ENCODE results near the gene CCDC107.

CCDC107 gene

DNA sequence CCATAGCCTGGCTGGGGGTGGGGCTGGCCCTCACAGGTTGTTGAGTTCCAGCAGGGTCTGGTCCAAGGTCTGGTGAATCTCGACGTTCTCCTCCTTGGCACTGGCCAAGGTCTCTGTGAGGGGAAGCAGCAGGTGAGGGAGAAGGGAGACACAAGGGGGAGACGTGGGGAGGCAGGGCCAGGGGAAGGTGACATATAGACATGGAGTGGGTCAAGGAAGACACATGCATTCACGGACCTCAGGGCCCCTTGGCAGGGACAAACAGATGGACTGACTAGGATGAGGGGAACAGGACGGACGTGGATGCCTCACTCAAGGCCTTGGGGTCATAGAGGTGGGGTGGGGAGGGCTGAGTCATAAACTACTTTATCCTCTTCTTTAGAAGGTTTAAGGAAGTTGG, 24.0 kb downstream of the CCDC107 start:
- no peak for DNase-seq (ENCODE audit: low read depth in 2 of 3, low spot score in 2 of 3)

DNA sequence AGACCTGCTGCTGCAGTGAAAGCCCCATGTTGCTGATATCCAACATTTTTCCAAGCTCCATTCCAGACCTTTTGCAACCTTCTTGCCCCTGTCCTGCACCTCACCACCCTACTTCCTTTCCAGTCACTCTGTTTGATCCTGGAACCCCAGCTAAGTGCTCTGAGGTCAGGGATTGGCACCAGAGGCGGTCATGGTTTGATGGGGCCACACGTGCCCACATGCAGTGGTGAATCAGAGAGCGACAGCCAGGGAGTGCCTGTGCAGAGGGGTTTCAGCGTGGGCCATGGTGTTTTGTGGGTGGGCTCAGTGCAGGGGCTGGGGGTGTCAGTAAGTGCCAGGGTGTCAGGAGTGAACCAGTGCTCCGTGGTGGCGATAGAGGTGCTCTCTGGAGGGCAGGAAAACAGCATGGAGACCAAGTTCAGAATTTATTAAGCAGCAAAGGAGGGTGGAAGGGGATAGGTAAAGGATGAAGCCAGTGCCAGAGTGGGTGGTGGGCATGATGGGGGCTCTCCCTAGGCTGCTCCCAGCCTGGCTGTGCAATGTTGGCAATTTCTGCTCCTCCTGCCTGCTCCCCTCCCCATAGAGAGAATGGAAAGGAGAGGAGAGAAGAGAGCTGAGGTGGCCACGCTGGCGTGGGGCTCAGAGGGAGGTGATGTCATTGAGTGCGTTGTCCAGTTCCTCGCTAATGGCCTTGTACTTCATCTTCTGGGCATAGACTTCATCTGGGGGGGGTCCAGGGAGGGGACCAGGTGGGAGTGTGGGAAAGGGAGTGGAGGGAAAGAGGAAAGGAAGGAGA, 24.6 kb downstream of the CCDC107 start:
- no peak for DNase-seq (ENCODE audit: low read depth in 2 of 3, low spot score in 2 of 3)

DNA sequence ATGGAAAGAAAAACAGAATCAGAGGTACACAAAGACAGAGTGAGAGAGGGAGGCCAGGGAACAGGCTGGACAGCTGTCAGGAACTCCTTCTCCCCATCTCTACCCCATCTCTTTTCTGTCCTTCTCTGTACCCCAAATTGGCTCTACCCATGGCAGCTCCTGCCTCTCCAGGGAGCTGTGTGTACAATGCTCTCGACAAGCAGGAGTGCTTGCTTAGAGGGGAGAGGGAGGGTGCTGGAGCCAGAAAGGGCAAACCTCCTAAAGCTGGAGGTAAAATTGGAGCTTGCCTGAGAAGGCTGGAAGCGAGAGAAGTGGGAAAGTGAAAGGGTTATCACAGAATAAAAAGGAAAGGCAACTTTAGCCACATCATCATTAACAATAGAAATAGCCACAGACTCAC, 25.2 kb downstream of the CCDC107 start:
- no peak for DNase-seq (ENCODE audit: low read depth in 2 of 3, low spot score in 2 of 3)

DNA sequence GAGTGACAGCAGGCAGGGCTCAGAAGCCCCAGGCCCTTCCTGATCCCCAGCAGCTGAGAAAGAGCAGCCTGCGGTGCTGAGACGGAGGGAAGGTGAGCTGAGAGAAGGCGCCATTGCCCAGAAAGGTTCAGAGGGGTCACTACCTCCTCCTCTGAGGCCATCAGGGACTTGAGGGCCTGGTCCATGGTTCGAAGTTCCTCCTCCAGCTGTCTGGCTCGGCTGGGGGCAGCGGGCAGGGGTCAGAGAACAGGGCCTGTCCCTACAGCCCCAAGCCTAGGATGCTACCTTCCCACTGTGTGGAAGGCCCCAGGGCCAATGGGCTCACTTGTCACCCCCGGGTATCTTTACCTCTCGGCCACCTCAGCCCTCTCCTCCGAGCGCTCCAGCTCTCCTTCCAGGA, 26.8 kb downstream of the CCDC107 start:
- DNase-seq (ENCODE audit: low read depth in 2 of 3, low spot score in 2 of 3), result no peak

DNA sequence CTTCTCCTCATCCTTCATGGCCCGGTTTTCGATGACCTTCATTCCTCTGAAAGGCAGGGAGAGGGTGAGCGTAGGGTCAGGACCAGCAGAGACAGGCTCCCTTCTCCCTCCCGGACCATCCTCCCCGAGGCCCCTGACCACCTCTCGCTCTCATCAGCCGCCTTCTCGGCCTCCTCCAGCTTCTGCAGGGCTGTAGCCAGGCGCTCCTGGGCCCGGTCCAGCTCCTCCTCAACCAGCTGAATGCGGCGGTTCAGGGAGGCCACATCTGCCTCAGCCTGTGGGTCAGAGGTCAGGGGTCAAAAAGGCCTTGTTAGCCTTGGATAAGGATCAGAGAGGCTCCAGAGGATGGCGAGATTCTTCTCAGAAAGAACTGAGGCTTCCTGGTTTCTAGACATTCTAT, 27.4 kb downstream of the CCDC107 start:
- DNase-seq (ENCODE audit: low read depth in 2 of 3, low spot score in 2 of 3), result no peak

DNA sequence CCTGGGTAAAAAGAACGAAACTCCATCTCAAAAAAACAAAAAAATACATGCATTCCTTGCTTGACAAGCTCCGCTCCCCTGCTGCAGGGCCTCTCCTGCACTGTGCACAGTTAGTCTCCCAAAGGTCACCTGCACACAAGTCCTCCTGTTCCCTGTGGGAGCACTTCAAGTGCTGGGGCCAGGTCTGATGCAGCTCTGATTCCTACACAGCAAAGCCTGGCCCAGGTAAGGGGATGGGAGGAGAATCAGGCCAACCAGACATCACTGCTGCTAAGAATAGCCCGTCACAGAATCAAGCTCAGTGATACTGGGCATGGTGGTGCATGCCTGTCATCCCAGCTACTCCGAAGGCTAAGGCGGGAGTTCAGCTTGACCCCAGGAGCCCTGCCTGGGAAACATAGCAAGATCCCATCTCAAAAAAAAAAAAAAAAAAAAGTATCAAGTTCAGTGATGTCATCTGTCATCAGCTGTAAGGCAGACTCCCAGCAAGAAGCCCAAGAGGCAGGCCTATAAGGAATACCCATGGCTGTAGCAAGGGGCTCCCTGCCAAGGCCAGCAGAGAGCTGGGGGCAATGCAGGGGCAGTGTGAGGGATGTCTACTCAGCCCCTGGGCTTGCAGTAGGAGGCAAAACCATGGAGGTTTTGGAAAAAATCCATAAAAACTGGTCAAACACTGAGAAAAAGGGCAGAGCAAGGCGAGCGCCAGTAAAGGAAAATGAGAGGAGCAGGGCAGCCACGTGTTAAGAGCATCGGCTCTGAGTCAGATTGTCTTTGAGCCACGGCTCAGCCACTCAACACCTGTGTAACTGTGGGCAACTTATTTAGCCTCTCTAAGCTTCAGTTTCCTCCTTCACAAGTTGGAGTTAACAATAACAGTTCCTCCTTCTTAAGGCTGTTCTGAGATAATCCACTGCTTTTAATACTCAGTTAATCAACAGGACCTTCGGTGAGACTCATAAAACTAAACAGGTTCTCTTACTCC, 28.4 kb downstream of the CCDC107 start:
- no peak for DNase-seq (ENCODE audit: low read depth in 2 of 3, low spot score in 2 of 3)

DNA sequence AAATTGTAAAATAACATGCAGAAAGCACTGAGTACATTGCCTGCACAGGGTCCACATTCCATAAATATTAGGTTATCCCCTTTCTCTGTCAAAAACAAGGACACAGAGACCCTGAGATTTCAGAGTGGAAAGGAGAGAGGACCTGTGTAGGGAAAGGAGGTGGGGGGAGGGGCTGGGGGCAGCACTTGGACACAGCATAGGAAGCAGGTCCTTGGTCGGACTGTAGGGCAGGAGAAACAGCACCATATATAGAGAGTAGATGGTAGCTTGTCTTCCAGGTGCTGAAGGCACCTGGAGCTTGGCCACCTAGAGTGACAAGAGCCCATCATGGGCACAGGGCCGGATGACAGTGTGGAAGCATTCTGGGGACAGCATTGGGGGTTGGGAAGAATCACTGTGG, 29.2 kb downstream of the CCDC107 start:
- DNase-seq (ENCODE audit: low read depth in 2 of 3, low spot score in 2 of 3), result no peak

DNA sequence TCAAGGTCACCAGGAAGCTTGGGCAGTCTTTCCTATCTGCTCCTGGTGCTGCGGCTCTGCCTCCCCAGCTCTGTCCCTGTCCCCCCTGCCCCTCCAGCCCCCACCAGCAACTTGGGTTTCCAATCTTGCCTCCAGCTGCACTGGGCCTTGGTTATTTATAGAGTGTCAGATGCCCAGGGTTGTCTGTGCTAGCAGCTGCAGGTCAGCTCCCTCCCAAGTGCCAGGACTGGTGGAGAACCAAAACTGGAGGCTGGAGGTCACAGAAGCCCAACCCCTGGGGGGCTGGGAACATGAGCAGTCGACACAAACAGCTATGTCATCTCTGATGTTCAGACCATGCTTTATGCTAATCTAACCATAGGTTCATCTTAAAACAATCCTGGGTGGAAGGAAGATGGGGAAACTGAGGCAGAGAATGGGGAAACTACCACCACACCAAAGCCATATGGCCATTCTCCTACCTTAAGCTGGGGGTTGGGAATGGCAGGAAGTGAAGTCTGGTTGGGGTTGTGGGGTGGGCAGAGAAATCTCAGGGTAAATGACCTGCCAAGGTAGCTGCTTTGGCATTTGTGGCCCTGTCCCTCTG, 30.0 kb downstream of the CCDC107 start:
- DNase-seq (ENCODE audit: low read depth in 2 of 3, low spot score in 2 of 3), result no peak

DNA sequence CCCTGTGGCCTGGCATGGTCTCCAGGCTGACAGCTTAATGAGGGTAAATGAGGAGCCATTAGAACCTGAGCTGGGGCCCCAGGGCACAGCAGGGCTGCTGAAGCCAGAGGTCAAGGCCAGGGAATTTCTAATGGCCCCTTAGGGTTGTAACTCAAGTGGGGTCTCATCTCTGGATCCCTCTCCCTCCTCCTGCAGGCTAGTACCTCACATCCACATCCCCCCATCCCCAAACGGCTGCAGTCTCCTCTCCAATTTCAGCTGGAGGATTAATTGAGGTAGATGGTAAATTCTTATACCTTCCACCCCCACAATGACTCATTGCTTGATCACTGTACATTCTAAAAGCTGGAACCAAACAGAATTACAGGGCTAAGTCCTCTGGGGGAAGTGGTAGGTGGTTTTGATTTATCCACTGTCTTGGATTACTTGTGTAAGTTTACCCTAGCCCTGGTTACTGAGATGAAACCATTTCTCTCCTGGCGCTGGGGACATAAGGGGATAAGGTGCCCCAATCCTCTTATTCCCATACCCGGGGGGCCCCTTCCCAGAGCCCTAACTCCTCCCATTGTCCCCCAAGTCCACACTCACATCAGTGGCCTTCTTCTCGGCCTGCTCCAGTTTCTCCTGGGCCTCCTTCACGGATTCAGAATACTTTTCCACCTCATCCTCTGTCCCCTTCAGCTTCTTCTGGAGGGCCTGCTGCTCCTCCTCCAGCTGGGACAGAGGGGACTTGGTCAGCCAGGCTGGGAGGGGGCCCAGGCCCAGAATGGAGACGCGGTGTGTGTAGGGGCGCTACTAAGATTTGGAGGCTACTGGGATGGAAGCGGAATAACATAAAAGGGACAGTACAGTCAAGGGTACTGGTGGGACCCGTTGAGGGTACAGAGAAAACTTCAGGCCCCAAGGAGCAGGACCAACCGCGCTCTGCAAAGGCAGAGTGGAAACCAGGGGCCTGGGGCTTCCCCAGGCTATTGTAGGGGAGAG, 30.8 kb downstream of the CCDC107 start:
- DNase-seq (ENCODE audit: low read depth in 2 of 3, low spot score in 2 of 3), result no peak

DNA sequence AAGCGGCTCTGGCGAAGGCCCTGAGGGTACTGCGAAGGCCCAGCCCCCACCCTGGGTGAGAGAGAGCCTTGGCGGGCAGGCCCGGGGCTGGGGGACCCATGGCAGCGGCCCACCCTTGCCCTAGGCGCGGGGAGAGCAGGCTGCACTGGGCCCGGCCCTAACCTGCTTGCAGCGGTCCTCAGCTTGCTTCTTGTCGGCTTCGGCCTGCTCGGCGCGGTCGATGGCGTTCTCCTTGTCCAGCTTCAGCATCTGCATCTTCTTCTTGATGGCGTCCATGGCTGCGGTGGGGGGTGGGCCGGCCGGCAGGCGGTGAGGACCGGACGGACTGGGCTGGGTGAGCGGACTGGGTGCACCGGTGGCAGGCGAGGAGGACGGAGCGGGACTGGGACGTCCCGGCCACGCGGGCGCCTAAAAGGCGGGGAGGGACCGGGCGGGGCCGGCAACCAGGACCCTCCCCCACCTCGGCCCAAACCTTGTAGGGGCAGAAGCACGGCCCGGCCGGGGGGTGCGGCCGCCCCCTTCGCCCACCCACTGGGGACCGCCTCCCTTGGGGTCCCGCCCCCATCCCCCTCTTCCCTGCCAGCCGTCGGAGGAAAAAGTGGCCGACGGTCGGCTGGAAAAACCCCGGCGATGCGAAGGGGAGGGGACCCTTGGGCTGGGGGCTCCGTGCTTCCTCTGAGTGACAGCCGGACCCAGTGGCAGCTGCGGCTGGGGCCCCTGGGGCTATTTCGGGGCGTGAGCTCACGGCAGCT, 31.6 kb downstream of the CCDC107 start, which contains the start of gene TPM2:
Gene TPM2, minus strand, starts transcription at position 384 of the 752 bp plus-strand sequence. Its CDS starts 108 bp downstream, at position 276.
- no peak for DNase-seq (ENCODE audit: low read depth in 2 of 3, low spot score in 2 of 3)

DNA sequence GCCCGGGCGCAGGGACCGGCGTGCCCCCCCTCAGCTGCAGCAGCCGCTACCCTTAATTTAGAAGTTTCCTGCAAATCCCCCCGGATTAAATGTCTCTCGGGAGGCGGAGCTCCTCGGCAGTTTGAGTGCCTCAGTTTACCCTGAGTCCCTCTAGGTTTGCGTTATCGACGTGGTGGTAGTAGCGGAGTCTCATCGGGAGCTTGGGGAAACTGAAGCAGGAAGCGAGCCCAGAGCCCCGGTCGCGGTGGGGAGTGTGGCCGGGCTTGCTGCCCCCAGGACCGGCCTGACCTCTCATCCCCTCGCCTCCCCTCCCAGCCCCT, 32.2 kb downstream of the CCDC107 start:
- no peak for DNase-seq (ENCODE audit: low read depth in 2 of 3, low spot score in 2 of 3)

DNA sequence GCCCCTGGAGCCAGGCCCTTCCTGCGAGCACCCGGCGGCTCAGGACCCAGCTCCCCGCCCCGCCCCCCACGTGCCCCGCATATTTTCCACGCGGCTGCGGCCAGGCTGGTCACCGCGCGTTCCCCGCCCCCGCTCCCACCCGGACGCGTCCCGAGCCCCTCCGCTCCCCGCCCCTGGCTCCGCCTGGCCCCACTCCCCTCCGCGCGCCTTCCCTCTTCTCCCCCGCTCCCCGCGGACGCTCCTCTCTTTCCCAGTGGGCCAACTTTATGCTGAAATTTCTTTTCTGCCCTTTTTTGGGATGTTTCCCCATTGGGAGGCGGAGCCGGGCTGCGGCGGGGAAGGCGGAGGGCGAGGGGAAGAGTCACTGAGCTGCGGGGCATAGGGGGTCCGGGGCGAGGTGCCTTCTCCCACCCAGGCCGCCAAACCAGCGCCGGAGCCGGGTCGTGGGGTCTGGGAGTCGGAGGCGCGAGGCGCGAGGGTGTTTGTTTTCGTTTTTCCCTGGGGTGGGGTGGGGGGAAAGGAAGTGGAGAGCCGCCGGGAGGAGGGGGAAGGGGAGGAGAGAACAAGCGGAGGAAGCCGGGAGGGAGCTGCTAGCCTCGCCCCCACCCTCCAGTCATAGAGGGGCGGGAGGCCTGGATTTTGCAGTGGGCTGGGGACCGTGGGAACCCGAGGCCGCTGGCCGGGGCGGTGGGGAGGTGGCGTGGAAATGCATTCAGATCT, 32.7 kb downstream of the CCDC107 start:
- no peak for DNase-seq (ENCODE audit: low read depth in 2 of 3, low spot score in 2 of 3)

DNA sequence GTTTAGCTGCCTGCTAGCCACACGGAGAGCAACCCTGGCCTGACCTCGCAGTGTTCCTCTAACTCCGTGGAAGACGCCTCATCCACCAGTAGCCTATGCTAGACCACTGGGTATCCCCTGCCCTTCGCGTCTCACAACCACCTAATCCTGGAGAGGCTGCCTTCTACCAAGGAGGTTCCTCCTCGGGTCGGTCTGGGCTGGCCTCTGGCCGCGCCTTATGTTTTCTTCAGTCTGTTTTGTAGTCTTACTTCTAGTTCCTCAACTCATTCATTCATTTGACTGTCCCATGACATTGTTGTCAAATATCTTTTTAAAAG, 33.2 kb downstream of the CCDC107 start:
- no peak for DNase-seq (ENCODE audit: low read depth in 2 of 3, low spot score in 2 of 3)

DNA sequence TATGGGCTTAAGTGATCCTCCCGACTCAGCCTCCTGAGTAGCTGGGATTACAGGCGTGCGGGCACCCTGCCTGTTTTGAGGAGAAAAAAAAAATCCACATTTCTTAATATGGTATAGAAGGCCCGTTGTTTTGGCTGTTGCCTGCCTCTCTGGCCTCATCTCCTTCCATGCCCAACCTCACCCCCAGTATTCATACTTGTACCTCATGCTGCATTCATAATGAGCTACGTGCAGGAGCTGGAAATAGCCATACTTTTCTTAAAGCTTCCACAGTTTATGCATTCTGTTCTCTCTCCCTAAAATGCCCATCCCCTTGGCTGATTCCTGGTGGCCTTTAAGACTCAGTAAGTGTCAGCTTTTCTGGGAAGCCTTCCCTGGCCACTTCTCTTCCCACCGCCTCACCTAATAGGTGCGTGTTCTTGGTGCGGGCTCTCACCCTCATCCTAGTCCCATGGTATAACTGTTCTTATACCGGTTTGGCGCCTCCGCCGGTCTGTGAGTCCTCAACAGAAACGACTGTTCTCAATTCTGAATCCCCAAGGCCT, 33.7 kb downstream of the CCDC107 start:
- DNase-seq (ENCODE audit: low read depth in 2 of 3, low spot score in 2 of 3), result no peak

DNA sequence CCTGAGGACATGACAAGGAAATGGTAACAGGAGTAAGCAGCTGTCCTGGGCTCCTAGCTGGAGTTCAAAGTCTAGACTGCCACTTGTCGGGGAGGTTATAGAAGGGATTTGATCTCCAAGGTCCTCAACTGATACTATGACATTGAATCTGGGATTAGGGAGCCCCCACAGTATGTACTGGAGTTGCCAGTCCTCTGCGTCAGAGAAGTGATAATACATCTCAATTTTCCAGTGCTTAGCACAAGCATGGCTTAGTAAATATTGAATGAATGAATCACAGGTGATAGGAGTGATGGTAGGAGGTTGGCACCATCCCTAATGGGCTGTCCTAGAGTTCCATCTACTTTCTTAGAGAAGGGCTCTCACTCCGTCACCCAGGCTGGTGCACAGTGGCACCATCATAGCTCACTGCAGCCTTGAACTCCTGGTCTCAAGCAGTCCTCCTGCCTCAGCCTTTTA, 37.9 kb downstream of the CCDC107 start:
- DNase-seq (ENCODE audit: low read depth in 2 of 3, low spot score in 2 of 3), result no peak

DNA sequence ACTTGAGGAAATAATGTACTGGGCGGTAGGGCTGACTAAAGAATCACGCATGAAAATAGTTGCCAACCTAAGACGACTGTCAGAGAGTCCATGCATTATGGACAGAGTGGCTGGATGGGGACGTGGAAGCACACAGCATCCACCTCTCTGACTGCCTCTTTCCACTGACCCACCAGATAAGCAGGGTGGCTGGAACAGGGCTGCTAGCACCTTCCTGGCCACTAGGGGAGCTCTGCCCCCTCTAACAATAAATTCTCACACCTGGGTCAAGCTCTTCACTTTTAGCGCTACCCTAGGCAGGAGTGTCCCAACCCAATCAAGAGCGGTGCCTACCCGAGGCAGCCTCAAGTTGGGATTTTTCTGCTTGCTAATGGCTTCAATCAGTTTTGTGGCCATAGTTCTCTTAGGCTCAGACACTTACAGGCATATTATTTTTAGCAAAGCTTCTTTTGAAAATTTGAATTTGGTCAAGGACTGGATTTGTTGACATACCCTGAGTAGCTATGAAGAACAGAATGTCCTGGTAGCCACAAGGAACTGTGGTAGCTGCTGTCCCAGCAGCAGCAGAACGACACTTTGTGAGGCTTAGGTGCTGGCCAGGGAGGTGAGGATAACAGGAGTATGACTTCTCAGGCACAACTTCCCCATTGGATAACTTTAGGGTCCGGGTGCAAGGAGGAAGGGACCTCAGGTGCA, 38.6 kb downstream of the CCDC107 start:
- no peak for DNase-seq (ENCODE audit: low read depth in 2 of 3, low spot score in 2 of 3)

DNA sequence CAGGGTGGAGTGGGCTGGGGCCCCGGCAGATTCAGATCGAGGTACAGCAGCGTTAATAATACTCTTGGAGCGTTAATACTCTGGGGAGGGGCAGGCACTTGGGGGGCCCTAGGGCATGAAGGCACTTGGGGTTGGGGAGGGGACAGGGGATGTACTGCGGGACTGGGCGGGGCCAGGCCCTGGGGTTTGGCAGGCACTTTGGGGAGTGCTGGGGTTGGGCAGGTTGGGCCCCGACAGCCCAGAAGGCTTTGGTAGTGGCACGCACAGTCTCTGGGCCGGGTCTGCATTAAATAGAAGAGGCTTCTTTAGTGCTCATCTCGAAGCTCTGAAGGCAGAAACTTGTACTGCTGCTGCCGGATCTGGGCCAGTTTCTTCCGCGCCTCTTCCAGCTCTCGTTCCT, 39.4 kb downstream of the CCDC107 start:
- DNase-seq (ENCODE audit: low read depth in 2 of 3, low spot score in 2 of 3), result no peak

DNA sequence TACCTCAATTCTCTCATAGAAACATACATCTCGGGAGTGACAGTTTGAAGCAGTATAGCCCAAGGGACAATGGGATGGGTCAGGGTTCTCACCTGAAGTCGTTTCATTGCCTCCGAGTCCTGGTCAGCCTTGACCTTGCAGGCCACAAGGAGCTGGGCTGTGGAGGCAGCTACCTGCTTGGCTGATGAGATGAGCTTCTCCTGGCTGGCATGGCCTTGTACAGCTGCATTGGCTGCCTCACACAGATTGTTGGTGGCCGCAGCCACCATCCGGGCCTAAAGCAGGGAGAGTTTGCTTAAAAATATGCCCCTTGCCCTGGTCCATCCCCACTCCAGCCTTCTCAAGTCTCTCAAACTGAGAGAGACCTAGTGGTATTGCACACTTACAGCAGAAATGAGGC, 40.1 kb downstream of the CCDC107 start:
- no peak for DNase-seq (ENCODE audit: low read depth in 2 of 3, low spot score in 2 of 3)

All from activated CD8-positive, alpha-beta memory T cell treated with anti-CD3 and anti-CD28 coated beads for 48 hours (primary cell).